Keratinocyte (primary cell): ENCODE measurements around the gene A4GNT. TPM values are rescaled to one million over a fixed set of nuclear protein-coding genes. Genes with fewer than 3 reads are reported as not detected.

Experiments used
- DNase-seq: peaks from one replicate; pipeline ENCODE4 v3.0.0-alpha.2; 2011; ENCODE audit warnings: low read depth, missing footprints, low spot score
- FAIRE-seq: peaks from 2 replicates; lab custom pipeline; 2011; peaks lifted over from hg19 to GRCh38; lab: Jason Lieb, UNC
- H2AFZ ChIP-seq: 2 replicates; pipeline ENCODE4 v1.6.0; 2012; ENCODE audit warnings: low read length, control low read depth, inconsistent platforms; ENCODE audit not compliant: control insufficient read depth
- H3K27ac ChIP-seq: 2 replicates; pipeline ENCODE4 v1.5.1; 2011; ENCODE audit warnings: low read length; ENCODE audit not compliant: control insufficient read depth, insufficient read depth
- H3K27me3 ChIP-seq: 3 replicates; pipeline ENCODE4 v1.6.0; 2011; ENCODE audit warnings: low read length; ENCODE audit not compliant: control insufficient read depth, insufficient read depth; ENCODE audit errors: extremely low read depth
- H3K36me3 ChIP-seq, 2 experiments: 2 replicates in 1 of 2; 3 replicates in 1 of 2; pipeline ENCODE4 v1.5.1; 2011; ENCODE audit warnings: low read length in 2 of 2, mild to moderate bottlenecking in 1 of 2; ENCODE audit not compliant: control insufficient read depth in 2 of 2, insufficient read depth in 2 of 2; ENCODE audit errors: extremely low read depth in 1 of 2
- H3K4me1 ChIP-seq: 3 replicates; pipeline ENCODE4 v1.5.1; 2011; ENCODE audit warnings: low read length; ENCODE audit not compliant: control insufficient read depth, insufficient read depth; ENCODE audit errors: extremely low read depth
- H3K4me2 ChIP-seq: 3 replicates; pipeline ENCODE4 v1.6.0; 2011; ENCODE audit warnings: low read depth, low read length; ENCODE audit not compliant: control insufficient read depth, insufficient read depth; ENCODE audit errors: extremely low read depth
- H3K4me3 ChIP-seq, 3 experiments: fragments of 200-600 bp in 1 of 3; sonication (generic) in 1 of 3; 2 replicates in 2 of 3; 3 replicates in 1 of 3; pipeline ENCODE4 v1.5.1; 2011 to 2016; ENCODE audit warnings: low read length in 3 of 3, mild to moderate bottlenecking in 3 of 3, control low read depth in 2 of 3, inconsistent platforms in 1 of 3, low read depth in 1 of 3, mixed read lengths in 1 of 3, mixed run types in 1 of 3, moderate library complexity in 1 of 3; ENCODE audit not compliant: control insufficient read depth in 2 of 3, insufficient read depth in 2 of 3; ENCODE audit errors: extremely low read depth in 1 of 3
- H3K79me2 ChIP-seq: 2 replicates; pipeline ENCODE4 v1.6.0; 2012; ENCODE audit warnings: low read length; ENCODE audit not compliant: control insufficient read depth, insufficient read depth
- H3K9ac ChIP-seq: 3 replicates; pipeline ENCODE4 v1.6.0; 2011; ENCODE audit warnings: low read length; ENCODE audit not compliant: control insufficient read depth, insufficient read depth; ENCODE audit errors: extremely low read depth
- H3K9me1 ChIP-seq: 3 replicates; pipeline ENCODE4 v1.6.0; 2011; ENCODE audit warnings: low read length; ENCODE audit not compliant: control insufficient read depth, insufficient read depth; ENCODE audit errors: extremely low read depth
- H3K9me3 ChIP-seq: 2 replicates; pipeline ENCODE4 v1.5.1; 2012; ENCODE audit warnings: low read depth, low read length; ENCODE audit not compliant: control insufficient read depth
- H4K20me1 ChIP-seq: 3 replicates; pipeline ENCODE4 v1.6.0; 2011; ENCODE audit warnings: low read length; ENCODE audit not compliant: control insufficient read depth, insufficient read depth; ENCODE audit errors: extremely low read depth
- EZH2 ChIP-seq: IDR thresholded peaks from one replicate; pipeline ENCODE4 v1.6.1; 2012; ENCODE audit warnings: inconsistent platforms, mild to moderate bottlenecking, low read length, moderate library complexity
- dilution Hi-C: fragments of 300-500 bp; cut with MboI; formaldehyde crosslinking; loops from one replicate; pipeline ENCODE4 v1.7.0; 2020; ENCODE audit warnings: low sequenced_read_pairs; ENCODE audit not compliant: extremely low pct_ligation_motif_present
- polyA minus RNA-seq, 3 experiments: library from RNA; depleted of rRNA, polyadenylated mRNA; stranded (reverse); fragments of >200 nt; gene quantifications; 1 replicate in 1 of 3; 2 replicates in 1 of 3; 3 replicates in 1 of 3; pipeline ENCODE4 v1.2.3, GENCODE V29; 2011
- polyA plus RNA-seq, 5 experiments: library from polyadenylated mRNA; depleted of rRNA in 3 of 5; stranded (reverse) in 3 of 5; stranded (forward) in 1 of 5; unstranded in 1 of 5; fragments of >200 nt; gene quantifications; 1 replicate in 1 of 5; 2 replicates in 3 of 5; 3 replicates in 1 of 5; pipeline versions ENCODE4 v1.2.1 to v1.2.3, GENCODE V29; 2011 to 2012; ENCODE audit warnings: missing spikeins in 2 of 5, low read depth in 1 of 5, low replicate concordance in 1 of 5
- TF ChIP-seq, protein P1 (sequence below), 3 experiments: IDR thresholded peaks in 1 of 3; conservative IDR thresholded peaks in 1 of 3; optimal IDR thresholded peaks in 1 of 3; 2 replicates in 2 of 3; 3 replicates in 1 of 3; pipeline versions ENCODE3 to v1.5.1; 2011; ENCODE audit warnings: low read length in 3 of 3, mild to moderate bottlenecking in 3 of 3, moderate library complexity in 2 of 3, control low read depth in 1 of 3, inconsistent platforms in 1 of 3; ENCODE audit not compliant: insufficient read depth in 2 of 3; ENCODE audit errors: extremely low read depth in 1 of 3

Gene A4GNT
- not detected in 3 replicates for polyA plus RNA-seq
- not detected for polyA plus RNA-seq (2011; ENCODE audit: low read depth)
- polyA plus RNA-seq (2011; cell fraction: cytosol; rRNA removed), result not detected in 2 replicates
- polyA plus RNA-seq (2011; cell fraction: nucleus; rRNA removed), result not detected in 2 replicates
- polyA plus RNA-seq (2012; ENCODE audit: low replicate concordance), result not detected in 2 replicates
- not detected in 3 replicates for polyA minus RNA-seq
- polyA minus RNA-seq (2011; cell fraction: cytosol; rRNA and poly(A)+ RNA removed), result not detected
- polyA minus RNA-seq (2011; cell fraction: nucleus; rRNA and poly(A)+ RNA removed), result not detected in 2 replicates

- H3K4me2 ChIP-seq, result no peak within 1 kb of the TSS
- no peak within 1 kb of the TSS for H3K27ac ChIP-seq
- dilution Hi-C loops, result no loop called here
- H3K27me3 ChIP-seq, result peaks cover 4% of the 10 kb centered on the region
- no peaks in the 10 kb centered on the region for H3K36me3 ChIP-seq
- no peaks in the 10 kb centered on the region for H3K9me3 ChIP-seq
- H3K9ac ChIP-seq, result no peak within 1 kb of the TSS
- no peak within 1 kb of the TSS for H3K4me3 ChIP-seq
- no peaks in the 10 kb centered on the region for H3K4me1 ChIP-seq
- H2AFZ ChIP-seq, result no peak within 1 kb of the TSS
- no peaks in the 10 kb centered on the region for H4K20me1 ChIP-seq
- no peaks in the 10 kb centered on the region for H3K9me1 ChIP-seq
- H3K79me2 ChIP-seq, result no peaks in the 10 kb centered on the region
- DNase-seq (no peak), FAIRE-seq (no peak)
- no peak for TF ChIP-seq EZH2
- TF ChIP-seq, protein P1, sequence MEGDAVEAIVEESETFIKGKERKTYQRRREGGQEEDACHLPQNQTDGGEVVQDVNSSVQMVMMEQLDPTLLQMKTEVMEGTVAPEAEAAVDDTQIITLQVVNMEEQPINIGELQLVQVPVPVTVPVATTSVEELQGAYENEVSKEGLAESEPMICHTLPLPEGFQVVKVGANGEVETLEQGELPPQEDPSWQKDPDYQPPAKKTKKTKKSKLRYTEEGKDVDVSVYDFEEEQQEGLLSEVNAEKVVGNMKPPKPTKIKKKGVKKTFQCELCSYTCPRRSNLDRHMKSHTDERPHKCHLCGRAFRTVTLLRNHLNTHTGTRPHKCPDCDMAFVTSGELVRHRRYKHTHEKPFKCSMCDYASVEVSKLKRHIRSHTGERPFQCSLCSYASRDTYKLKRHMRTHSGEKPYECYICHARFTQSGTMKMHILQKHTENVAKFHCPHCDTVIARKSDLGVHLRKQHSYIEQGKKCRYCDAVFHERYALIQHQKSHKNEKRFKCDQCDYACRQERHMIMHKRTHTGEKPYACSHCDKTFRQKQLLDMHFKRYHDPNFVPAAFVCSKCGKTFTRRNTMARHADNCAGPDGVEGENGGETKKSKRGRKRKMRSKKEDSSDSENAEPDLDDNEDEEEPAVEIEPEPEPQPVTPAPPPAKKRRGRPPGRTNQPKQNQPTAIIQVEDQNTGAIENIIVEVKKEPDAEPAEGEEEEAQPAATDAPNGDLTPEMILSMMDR (optimal IDR thresholded peaks at IDR 0.05 in 1 of 3, IDR thresholded peaks at IDR 0.05 in 1 of 3, conservative IDR thresholded peaks at IDR 0.05 in 1 of 3; ENCODE audit: extremely low read depth in 1 of 3, insufficient read depth in 2 of 3, low read length in 3 of 3), result no peak
Observed at GRCh38 chr3:138132239-138132638, at the start of gene A4GNT. Gene A4GNT, minus strand, starts transcription at chr3:138132390. Its CDS starts 1,134 bp downstream, at chr3:138131256.

DNA sequence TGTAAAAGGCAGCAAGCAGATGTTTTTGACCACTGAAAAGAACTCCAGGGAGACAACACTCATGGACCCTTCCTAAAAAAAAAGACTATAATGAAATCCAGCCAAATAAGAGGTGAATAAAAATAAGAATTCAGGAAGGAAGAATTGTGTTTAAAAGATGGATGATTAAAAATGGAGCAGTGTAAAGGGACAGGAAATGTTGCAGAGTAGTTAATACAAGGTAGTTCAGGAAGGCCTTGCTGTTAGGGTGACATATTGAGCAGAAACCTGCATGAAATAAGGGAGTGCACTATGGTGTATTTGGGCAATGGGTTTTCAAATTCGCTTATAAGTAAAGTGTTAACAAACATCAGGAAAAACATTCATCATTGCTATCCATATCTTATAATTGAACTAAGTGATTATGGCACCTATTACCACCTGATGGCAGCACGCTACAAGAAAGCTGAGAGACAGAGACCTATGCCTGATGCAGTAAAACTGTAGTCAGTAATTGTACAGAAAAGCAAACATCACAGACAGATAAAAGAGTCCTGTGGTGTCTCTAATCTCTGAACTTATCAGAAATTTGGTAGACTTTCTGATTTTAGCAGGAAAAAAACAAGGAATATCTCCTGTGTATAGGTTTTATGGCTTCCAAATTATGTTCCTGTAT is 48.3 kb upstream of the A4GNT start:
- Histone ChIP-seq H3K9me1 (no peaks in the 10 kb centered on the region), H3K9ac (no peak overlapping the region), H2AFZ (no peak overlapping the region), H4K20me1 (no peaks in the 10 kb centered on the region), H3K27me3 (no peaks in the 10 kb centered on the region), H3K9me3 (no peaks in the 10 kb centered on the region), H3K4me1 (peaks cover 8% of the 10 kb centered on the region), H3K79me2 (no peaks in the 10 kb centered on the region), H3K4me3 (no peak overlapping the region), H3K4me2 (no peak overlapping the region), H3K36me3 (no peaks in the 10 kb centered on the region), H3K27ac (no peak overlapping the region)
- FAIRE-seq (peak; percentile 94), DNase-seq (no peak)
- dilution Hi-C loops, result no loop called here
- no peak for TF ChIP-seq EZH2
- TF ChIP-seq, protein P1 (optimal IDR thresholded peaks at IDR 0.05 in 1 of 3, IDR thresholded peaks at IDR 0.05 in 1 of 3, conservative IDR thresholded peaks at IDR 0.05 in 1 of 3; ENCODE audit: extremely low read depth in 1 of 3, insufficient read depth in 2 of 3, low read length in 3 of 3), result peak; percentile 45 to 57 (median 56)
